ENCODE results near the gene RNF125. TPM values are rescaled to one million over a fixed set of nuclear protein-coding genes. Genes with fewer than 3 reads are reported as not detected.
"Not testable (repeated sequence)": the region's sequence is repeated elsewhere in the genome, so short reads cannot be mapped to it uniquely, and the experiment has no call there.

The RNF125 gene
- total RNA-seq, 1 donor from 2014 or later, result 1.1 TPM

DNA sequence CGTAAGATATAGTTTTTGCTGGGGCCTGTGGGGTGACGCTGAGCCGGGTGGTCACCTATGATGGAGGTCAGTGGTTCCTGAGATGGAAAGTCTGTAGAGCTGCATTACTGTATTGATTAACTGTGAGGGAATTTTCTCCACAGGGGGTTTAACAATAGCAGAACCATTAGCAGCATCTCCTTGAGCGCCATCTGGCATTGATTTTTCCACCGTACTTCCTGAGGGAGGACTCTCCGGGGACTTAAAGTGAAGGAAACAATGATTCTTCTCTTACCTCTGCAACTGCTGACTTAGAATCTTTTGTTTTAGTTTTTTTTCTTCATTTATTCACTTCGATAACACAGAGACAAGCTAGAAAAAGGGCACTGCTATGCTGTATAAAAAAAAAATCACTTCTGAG lies 22.6 kb upstream of the RNF125 start:
- DNase-seq (ENCODE audit: low read depth, low spot score), result no peak
- no peak overlapping the region for H3K4me3 Mint-ChIP-seq
- H3K4me1 Mint-ChIP-seq, result peaks cover 4% of the 10 kb centered on the region
- H3K27ac Mint-ChIP-seq (ENCODE audit: unreplicated experiment), result peak overlapping the region; percentile 35
- TF ChIP-seq, protein P1, sequence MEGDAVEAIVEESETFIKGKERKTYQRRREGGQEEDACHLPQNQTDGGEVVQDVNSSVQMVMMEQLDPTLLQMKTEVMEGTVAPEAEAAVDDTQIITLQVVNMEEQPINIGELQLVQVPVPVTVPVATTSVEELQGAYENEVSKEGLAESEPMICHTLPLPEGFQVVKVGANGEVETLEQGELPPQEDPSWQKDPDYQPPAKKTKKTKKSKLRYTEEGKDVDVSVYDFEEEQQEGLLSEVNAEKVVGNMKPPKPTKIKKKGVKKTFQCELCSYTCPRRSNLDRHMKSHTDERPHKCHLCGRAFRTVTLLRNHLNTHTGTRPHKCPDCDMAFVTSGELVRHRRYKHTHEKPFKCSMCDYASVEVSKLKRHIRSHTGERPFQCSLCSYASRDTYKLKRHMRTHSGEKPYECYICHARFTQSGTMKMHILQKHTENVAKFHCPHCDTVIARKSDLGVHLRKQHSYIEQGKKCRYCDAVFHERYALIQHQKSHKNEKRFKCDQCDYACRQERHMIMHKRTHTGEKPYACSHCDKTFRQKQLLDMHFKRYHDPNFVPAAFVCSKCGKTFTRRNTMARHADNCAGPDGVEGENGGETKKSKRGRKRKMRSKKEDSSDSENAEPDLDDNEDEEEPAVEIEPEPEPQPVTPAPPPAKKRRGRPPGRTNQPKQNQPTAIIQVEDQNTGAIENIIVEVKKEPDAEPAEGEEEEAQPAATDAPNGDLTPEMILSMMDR (conservative IDR thresholded peaks at IDR 0.05), result no peak
- peaks cover 3% of the 10 kb centered on the region for H3K36me3 Mint-ChIP-seq (ENCODE audit: low read depth)
- H3K27me3 Mint-ChIP-seq (ENCODE audit: low read depth), result no peaks in the 10 kb centered on the region
- peaks cover 5% of the 10 kb centered on the region for H3K9me3 Mint-ChIP-seq

DNA sequence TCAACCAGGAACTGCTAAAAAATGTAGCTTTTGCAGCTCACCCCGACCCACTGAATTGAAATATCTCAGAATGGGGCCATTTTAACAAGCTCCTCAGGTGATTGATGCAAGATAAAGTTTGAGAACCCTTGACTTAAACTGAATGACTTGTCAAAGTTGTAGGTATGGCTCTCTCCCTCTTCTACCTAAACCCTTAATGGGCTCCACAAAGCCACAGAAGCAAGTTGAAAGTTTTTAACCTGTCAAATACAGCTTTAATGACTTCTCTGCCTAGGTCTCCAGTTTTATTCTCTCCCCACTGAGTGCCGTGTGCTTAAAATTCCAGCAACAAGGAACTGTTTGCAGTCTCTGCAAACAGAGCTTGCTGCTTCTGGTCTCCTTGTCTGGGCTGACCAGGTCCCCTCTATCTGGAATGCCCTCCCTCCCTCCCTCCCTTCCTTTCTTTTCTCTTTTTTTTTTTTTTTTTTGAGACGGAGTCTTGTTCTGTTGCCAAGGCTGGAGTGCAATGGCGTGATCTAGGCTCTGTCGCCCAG lies 19.7 kb upstream of the RNF125 start:
- H3K4me1 Mint-ChIP-seq, result peaks cover 4% of the 10 kb centered on the region
- H3K27me3 Mint-ChIP-seq (ENCODE audit: low read depth), result no peaks in the 10 kb centered on the region
- DNase-seq (ENCODE audit: low read depth, low spot score), result no peak
- no peak overlapping the region for H3K27ac Mint-ChIP-seq (ENCODE audit: unreplicated experiment)
- TF ChIP-seq, protein P1 (conservative IDR thresholded peaks at IDR 0.05), result no peak
- peaks cover 5% of the 10 kb centered on the region for H3K9me3 Mint-ChIP-seq
- H3K36me3 Mint-ChIP-seq (ENCODE audit: low read depth), result peaks cover 3% of the 10 kb centered on the region
- no peak overlapping the region for H3K4me3 Mint-ChIP-seq

DNA sequence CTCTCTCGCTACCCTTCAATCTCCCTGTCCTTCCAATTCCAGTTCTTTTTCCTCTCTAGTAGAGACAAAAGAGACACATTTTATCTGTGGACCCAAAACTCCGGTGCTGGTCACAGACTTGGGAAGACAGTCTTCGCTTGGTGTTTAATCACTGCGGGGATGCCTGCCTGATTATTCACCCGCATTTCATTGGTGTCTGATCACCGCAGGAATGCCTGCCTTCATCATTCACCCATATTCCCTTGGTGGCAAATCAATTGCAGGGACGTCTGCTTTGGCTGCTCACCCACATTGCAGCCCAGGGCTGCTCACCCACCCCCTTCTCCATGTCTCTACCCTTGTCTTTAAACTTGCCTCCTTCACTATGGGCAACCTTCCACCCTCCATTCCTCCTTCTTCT lies 17.5 kb upstream of the RNF125 start:
- not testable (repeated sequence) for H3K27me3 Mint-ChIP-seq (ENCODE audit: low read depth); DNase-seq (ENCODE audit: low read depth, low spot score); H3K9me3 Mint-ChIP-seq; H3K4me3 Mint-ChIP-seq; H3K27ac Mint-ChIP-seq (ENCODE audit: unreplicated experiment); H3K36me3 Mint-ChIP-seq (ENCODE audit: low read depth); H3K4me1 Mint-ChIP-seq

DNA sequence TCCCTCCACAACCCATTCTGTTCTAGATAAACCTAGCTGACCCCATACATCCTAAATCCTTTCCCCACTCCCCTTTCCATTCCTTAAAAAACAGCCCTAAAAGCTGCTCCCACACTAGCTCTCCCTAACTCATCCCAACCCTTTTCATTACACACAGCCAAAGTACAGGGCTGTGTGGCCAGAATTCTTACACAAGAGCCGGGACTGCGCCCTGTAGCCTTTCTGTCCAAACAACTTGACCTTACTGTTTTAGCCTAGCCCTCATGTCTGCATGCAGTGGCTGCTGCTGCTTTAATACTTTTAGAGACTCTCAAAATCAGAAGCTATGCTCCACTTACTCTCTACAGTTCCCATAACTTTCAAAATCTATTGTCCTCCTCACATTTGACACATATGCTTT lies 14.8 kb upstream of the RNF125 start:
- not testable (repeated sequence) for H3K4me3 Mint-ChIP-seq; H3K36me3 Mint-ChIP-seq (ENCODE audit: low read depth); H3K27ac Mint-ChIP-seq (ENCODE audit: unreplicated experiment); H3K4me1 Mint-ChIP-seq; DNase-seq (ENCODE audit: low read depth, low spot score); H3K27me3 Mint-ChIP-seq (ENCODE audit: low read depth); H3K9me3 Mint-ChIP-seq

DNA sequence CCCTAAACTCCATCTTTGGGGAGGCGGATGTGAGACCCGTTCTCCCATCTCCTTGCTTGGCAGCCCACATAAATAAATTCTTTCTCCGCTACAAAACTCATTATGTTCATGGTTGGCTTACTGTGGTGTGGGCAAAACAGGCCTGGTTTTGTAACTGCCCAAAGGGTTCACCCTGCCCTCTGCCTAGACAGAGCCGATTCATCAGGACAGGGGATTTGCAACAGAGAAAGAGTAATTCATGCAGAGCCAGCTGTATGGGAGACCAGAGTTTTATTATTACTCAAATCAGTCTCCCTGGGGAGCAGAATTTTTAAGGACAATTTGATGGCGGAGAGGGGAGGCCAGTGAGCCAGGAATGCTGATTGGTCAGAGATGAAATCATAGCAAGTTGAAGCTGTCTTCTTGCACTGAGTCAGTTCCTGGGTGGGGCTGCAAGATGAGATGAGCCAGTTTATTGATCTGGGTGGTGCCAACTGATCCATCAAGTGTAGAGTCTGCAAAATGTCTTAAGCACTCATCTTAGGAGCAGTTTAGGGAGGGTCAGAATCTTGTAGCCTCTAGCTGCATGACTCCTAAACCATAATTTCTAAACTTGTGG lies 8.4 kb upstream of the RNF125 start:
- DNase-seq (ENCODE audit: low read depth, low spot score), result no peak
- H3K27ac Mint-ChIP-seq (ENCODE audit: unreplicated experiment), result no peak overlapping the region
- H3K9me3 Mint-ChIP-seq, result no peaks in the 10 kb centered on the region

DNA sequence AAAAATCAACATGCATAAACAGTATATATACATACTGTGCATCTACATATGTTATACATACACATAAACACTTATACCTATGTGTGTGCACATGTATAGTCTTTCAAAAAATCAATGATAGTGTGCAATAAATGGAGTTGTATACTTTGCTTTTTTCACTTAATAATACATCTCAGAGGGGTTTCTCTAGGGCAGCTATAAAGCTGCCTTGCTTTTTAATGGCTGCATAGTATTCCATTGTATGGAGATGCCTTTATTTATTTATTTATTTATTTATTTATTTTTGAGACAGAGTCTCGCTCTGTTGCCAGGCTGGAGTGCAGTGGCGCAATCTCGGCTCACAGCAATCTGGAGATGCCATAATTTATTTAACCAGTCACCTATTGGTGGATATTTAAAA lies 7.4 kb upstream of the RNF125 start:
- H3K36me3 Mint-ChIP-seq (ENCODE audit: low read depth), result no peaks in the 10 kb centered on the region
- no peak overlapping the region for H3K27ac Mint-ChIP-seq (ENCODE audit: unreplicated experiment)
- no peak overlapping the region for H3K4me3 Mint-ChIP-seq
- H3K27me3 Mint-ChIP-seq (ENCODE audit: low read depth), result peaks cover 5% of the 10 kb centered on the region
- TF ChIP-seq, protein P1 (conservative IDR thresholded peaks at IDR 0.05), result no peak
- no peaks in the 10 kb centered on the region for H3K4me1 Mint-ChIP-seq
- no peak for DNase-seq (ENCODE audit: low read depth, low spot score)
- no peaks in the 10 kb centered on the region for H3K9me3 Mint-ChIP-seq

More for the DNA sequence above, 8.4 kb upstream of the RNF125 start:
- TF ChIP-seq, protein P1 (conservative IDR thresholded peaks at IDR 0.05), result no peak
- Mint-ChIP-seq H3K4me3 (no peak overlapping the region), H3K36me3 (ENCODE audit: low read depth) (no peaks in the 10 kb centered on the region), H3K27me3 (ENCODE audit: low read depth) (no peaks in the 10 kb centered on the region), H3K4me1 (no peaks in the 10 kb centered on the region)
